ENCODE data around the gene HOXD10. TPM values are rescaled to one million over a fixed set of nuclear protein-coding genes. Genes with fewer than 3 reads are reported as not detected.

The HOXD10 gene
- total RNA-seq, 1 donor from 2014 or later: 1.7 TPM

- no peak for DNase-seq (ENCODE audit: low spot score)
Observed at GRCh38 chr2:176160986-176161824, 44.6 kb downstream of the HOXD10 start.

GRCh38 chr2:176161825-176162626, 45.4 kb downstream of the HOXD10 start:
- DNase-seq (ENCODE audit: low spot score): no peak

GRCh38 chr2:176162911-176163671, 46.5 kb downstream of the HOXD10 start:
- no peak for DNase-seq (ENCODE audit: low spot score)

GRCh38 chr2:176163672-176164056, 47.1 kb downstream of the HOXD10 start:
- DNase-seq (ENCODE audit: low spot score): no peak

- DNase-seq (ENCODE audit: low spot score): no peak
Observed at GRCh38 chr2:176164201-176164600, 47.6 kb downstream of the HOXD10 start.

GRCh38 chr2:176164611-176165369, 48.2 kb downstream of the HOXD10 start:
- DNase-seq (ENCODE audit: low spot score): no peak

- no peak for DNase-seq (ENCODE audit: low spot score)
Observed at GRCh38 chr2:176165370-176166050, 48.9 kb downstream of the HOXD10 start.

- DNase-seq (ENCODE audit: low spot score): no peak
Observed at GRCh38 chr2:176166272-176166671, 49.7 kb downstream of the HOXD10 start.

- DNase-seq (ENCODE audit: low spot score): no peak
Observed at GRCh38 chr2:176167398-176167797, 50.8 kb downstream of the HOXD10 start.

- no peak for DNase-seq (ENCODE audit: low spot score)
Observed at GRCh38 chr2:176169181-176169580, 52.6 kb downstream of the HOXD10 start.

Small RNA genes within 50 kb of the gene (microRNA-seq; reads per million reads assigned to microRNA genes)
- gene MIR10B (ENCODE audit: borderline number of aligned reads): 62,593 reads per million, percentile 98 among the genes with 10 or more reads in this experiment

Other genes starting within 250 kb of the HOXD10 start
- 57.0 TPM for gene LNPK, start 114.5 kb upstream of the HOXD10 start, total RNA-seq
- not detected for gene EVX2, start 32.8 kb upstream of the HOXD10 start, total RNA-seq
- gene HOXD13, start 24.1 kb upstream of the HOXD10 start, total RNA-seq: 1.1 TPM
- gene HOXD12, start 17.0 kb upstream of the HOXD10 start, total RNA-seq: not detected
- 1.2 TPM for gene HOXD11, start 9.5 kb upstream of the HOXD10 start, total RNA-seq
- gene HOXD9, start 5.9 kb downstream of the HOXD10 start, total RNA-seq: 6.1 TPM
- 13.3 TPM for gene HOXD8, start 12.9 kb downstream of the HOXD10 start, total RNA-seq
- 4.1 TPM for gene HOXD4, start 34.8 kb downstream of the HOXD10 start, total RNA-seq
- 5.3 TPM for gene HOXD3, start 40.5 kb downstream of the HOXD10 start, total RNA-seq
- gene HOXD1, start 71.9 kb downstream of the HOXD10 start, total RNA-seq: 1.1 TPM
- 18.8 TPM for gene MTX2, start 152.7 kb downstream of the HOXD10 start, total RNA-seq

All from mesenteric fat pad (tissue), 1 donor.